OCI-LY3 (cell line): ENCODE results near the gene HINFP.

Experiments used
- CTCF ChIP-seq: fragments of 200-600, 300-600 bp; sonication (generic); IDR thresholded peaks from 2 replicates; pipeline ENCODE4 v1.5.1; 2014; ENCODE audit warnings: antibody characterized with exemption, low read length, low read depth
- EZH2phosphoT487 ChIP-seq: fragments of 200-600 bp; shearing (Covaris generic); IDR thresholded peaks from 2 replicates; pipeline ENCODE4 v1.6.1; 2018; ENCODE audit warnings: antibody characterized with exemption, mixed run types, low read depth

DNA sequence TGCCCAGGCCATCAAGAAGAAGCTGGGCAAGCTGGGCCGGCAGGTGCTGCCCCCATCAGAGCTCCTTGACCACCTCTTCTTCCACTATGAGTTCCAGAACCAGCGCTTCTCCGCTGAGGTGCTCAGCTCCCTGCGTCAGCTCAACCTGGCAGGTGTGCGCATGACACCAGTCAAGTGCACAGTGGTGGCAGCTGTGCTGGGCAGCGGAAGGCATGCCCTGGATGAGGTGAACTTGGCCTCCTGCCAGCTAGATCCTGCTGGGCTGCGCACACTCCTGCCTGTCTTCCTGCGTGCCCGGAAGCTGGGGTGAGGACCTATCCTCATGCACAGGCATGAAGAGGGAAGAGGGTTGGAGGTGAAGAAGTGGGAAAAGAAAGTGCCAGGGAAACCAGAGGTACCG, 58.6 kb downstream of the HINFP start:
- TF ChIP-seq EZH2phosphoT487, result no peak
- TF ChIP-seq CTCF, result no peak
